Lung microvascular endothelial cell (primary cell): Measurements from ENCODE around the gene THAP5. TPM values are rescaled to one million over a fixed set of nuclear protein-coding genes. Genes with fewer than 3 reads are reported as not detected.
"Not testable (repeated sequence)": the region's sequence is repeated elsewhere in the genome, so short reads cannot be mapped to it uniquely, and the experiment has no call there.

Experiments used
- DNase-seq, 2 donors: peaks; one replicate each; pipeline versions ENCODE4 v3.0.0 to v3.0.0-alpha.2; 2010; ENCODE audit warnings: low read depth in 2 of 2
- total RNA-seq: library from RNA; depleted of rRNA; stranded (reverse); fragments of >200 nt; gene quantifications from 2 replicates; pipeline ENCODE4 v1.2.1, GENCODE V29; 2014

THAP5 gene
- total RNA-seq, 1 donor from 2014 or later, result 11.5 TPM

GRCh38 chr7:108585843-108586242 is 16.3 kb upstream of the THAP5 start:
- DNase-seq, result no peak

DNA sequence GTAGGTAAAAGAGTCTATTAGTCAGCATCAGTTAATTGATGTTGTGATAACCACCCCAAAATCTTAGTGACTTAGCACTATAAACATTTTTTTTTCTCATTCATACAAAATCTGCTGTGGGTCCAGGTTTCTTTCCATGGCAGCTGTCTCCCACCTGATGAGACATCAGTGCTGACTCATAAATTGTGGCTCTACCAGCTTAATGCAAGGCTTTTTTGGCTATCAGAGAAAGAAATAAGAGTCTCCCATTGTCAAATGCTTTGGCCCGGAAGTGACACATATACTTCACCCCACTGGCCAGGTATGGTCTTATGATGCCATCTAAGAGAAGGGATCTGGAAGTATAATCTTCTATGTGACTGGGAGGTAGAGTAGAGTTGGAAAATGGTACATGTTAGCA is 14.7 kb upstream of the THAP5 start:
- no peak for DNase-seq

GRCh38 chr7:108581655-108582491 is 12.4 kb upstream of the THAP5 start:
- DNase-seq, result no peak

DNA sequence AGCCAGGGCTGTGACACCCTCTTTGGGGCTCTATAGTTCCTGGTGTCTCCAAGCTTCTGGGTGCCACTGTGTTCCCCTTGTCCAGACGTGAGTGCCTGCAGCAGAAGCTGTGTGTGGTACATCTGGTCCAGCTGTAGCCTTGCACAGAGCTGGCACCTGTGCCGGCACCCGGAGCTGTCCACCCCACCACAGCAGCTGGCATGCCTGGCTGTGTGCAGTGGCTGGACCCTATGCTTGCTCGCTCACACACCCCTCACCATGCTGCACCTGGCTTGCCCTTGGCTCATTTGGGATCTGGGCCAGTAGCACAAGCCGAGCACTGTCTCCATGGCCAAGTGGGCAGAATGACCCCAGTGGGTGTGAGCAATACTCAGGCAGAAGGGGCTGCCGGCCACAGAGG is 10.8 kb upstream of the THAP5 start:
- no peak for DNase-seq

GRCh38 chr7:108578937-108579336 is 9.4 kb upstream of the THAP5 start:
- DNase-seq, result no peak

GRCh38 chr7:108576116-108576515 is 6.6 kb upstream of the THAP5 start:
- no peak for DNase-seq

DNA sequence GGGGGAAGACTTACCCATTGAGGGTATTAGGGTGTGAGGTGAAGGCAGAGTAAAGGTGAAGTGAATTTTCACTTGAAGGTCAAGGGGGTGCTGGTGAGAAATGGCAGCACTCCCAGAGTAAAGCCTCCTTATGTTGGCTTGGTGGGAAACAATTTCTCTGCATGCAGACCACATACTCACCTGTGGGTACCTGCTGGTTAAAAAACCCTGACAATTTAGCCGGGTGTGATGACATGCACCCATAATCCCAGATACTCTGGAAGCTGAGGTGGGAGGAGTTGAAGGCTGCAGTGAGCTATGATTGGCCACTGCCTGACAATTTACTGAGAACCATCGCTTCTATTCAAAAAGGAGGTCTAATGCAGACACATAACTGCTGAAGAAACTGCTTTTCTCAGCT is 5.7 kb upstream of the THAP5 start:
- no peak for DNase-seq

DNA sequence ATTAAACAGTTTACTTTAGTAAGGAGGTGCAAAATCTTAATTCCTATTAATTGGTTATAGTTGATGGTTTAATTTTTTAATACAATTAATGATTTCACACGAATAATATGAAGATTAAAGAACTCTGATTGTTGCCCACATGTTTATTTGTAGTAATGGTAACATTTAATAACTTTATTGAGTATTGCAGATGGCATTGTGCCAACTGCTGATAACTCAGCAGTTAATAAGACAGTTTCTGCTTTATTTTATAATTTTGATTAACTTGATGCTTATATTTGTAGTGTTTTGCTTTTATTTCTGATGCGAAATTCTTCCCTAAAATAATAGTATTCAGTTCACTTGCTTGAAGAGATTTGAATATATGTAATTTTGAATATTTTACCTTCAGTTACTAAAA is 3.0 kb upstream of the THAP5 start:
- DNase-seq, result no peak

DNA sequence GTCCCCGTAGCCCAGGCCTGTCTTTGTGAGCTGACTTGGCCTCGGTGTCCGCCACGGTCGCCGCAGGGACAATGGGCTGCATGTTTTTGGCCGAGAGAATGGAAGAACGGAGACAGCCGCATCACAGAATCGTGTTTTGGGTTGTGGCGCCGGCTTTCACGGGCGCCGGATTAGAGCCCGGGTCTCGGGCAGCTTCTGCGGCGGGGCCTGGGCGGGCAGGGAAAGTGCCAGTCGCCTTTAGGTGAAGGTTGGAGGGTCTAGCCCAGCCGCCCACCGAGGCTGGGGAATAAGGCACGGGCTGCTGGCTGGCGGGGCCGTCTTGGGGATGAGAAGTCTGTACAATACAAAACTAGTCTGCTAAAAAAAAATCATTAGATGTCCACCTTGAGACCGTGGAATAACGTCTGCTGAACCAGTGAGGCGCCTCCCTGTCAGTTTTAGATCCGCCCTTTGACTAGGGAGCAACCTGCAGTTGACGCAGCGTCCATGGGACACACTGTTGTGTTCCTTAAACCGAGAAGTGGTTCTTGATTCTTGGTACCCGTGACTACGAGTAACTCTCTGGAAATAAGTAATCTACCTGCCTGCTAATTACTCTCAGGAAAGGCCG is 745 bp upstream of the THAP5 start:
- peak; percentile 53 to 64 for DNase-seq

- peak in 1 of 2 donors; percentile 3 for DNase-seq
These were observed 615 bp downstream of the THAP5 start for GRCh38 chr7:108568801-108569380.

DNA sequence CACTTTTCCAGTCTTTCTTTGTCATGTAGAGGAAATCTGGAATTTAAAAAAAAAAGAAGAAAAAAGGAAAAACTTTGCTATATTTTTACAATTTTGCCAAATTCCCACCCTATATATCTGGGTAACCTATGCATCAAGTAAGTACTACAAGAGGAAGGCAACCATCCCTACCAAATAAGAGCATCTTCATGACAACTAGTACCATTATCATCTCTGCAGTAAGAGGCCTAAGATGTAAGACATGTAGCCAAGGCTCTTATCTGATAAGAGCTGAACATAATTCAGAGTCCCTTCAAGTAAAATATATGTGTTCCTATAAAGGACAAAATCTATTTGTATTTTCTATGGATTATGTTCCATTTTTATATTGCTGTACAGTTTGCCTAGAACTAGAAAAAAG is 3.5 kb downstream of the THAP5 start:
- DNase-seq, result no peak

DNA sequence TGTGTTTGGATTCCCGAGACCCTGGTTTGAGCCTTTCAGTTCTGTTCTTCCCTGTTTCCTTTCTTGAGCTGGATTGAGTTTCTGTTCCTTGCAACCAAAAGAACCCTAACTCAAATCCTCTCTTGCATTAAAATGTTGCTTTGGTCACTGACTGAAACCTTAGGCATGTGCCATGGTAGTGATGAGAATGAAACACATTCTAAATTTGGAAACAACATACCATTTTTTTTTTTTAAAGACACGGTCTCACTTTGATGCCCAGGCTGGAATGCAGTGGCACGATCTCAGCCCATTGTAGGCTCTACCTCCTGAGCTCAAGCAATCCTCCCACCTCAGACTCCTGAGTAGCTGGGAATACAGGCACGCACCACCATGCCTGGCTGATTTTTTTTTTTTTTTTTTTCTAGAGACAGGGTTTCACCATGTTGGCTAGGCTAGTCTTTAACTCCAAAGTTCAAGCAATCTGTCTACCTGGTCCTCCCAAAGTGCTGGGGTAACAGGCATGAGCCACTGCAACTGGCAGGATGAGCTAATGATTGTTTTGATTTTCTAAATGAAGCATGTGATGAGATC is 8.4 kb downstream of the THAP5 start:
- DNase-seq, result no peak

- no peak for DNase-seq
These were observed 10.3 kb downstream of the THAP5 start for GRCh38 chr7:108559253-108559652.

DNA sequence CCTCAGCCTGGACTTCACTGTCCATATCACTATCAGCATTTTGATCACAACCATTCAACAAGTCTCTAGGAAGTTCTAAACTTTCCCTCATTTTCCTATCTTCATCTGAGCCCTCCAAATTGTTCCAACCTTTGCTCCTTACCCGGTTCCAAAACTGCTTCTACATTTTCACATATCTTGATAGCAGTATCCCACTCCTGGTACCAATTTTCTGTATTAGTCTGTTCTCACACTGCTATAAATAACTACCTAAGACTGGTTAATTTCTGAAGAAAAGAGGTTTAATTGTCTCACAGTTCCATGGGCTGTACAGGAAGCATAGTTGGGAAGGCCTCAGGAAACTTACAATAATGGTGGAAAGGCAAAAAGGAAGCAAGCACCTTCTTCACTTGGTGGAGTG is 11.9 kb downstream of the THAP5 start:
- DNase-seq, result no peak

DNA sequence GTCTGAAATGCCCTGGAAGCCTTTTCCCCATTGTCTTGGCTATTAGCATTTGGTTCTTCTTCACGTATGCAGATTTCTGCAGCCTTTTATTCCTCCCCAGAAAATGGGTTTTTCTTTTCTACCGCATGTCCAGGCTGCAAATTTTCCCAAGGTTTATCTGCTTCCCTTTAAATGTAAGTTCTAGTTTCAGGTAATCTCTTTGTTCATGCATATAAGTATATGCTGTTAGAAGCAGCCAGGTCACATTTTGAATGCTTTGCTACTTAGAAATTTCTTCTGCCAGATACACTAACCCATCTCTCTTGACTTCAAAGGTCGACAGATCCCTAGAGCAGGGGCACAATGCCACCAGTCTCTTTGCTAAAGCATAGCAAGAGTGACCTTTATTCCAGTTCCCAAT is 12.3 kb downstream of the THAP5 start:
- no peak for DNase-seq

- DNase-seq, result not testable (repeated sequence)
These were observed 12.8 kb downstream of the THAP5 start for GRCh38 chr7:108556665-108557064.

DNA sequence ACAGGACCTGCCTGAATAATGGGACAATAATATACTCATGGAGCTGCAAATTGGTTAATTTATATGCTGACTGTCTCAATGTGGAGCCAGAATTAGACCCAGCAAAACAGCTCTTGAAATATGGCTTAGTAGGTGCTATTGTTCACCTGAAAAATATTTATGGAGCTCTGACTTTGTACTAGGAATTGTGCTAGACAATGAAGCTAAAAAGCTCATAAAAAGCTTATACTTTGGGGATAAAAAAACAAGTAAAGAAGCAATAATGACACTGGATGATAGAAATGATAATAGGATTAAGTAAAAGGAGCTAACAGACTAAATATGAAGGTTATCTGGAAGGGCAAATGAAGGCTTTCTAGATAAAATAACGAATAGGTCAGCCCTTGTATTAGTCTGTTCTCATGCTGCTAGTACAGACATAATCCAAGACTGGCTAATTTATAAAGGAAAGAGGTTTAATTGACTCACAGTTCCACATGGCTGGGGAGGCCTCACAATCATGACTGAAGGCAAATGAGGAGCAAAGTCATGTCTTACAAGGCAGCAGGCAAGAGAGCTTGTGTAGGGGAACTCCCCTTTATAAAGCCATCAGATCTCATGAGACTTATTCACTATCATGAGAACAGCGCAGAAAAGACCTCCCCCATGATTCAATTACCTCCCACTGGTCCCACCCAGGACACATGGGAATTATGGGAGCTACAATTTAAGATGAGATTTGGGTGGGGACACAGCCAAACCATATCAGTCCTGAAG is 21.2 kb downstream of the THAP5 start:
- not testable (repeated sequence) for DNase-seq

- DNase-seq, result no peak
These were observed 28.0 kb downstream of the THAP5 start for GRCh38 chr7:108541478-108541877.

DNA sequence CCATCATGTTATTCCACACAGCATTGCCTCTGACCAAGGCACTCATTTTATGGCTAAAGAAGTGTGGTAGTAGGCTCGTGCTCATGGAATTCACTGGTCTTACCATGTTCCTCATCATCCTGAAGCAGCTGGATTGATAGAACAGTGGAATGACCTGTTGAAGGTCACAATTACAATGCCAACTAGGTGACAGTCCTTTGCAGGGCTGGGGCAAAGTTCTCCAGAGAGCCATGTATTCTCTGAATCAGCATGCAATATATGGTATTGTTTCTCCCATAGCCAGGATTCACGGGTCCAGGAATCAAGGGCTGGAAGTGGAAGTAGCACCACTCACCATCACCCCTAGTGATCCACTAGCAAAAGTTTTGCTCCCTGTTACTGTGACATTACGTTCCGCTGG is 30.8 kb downstream of the THAP5 start:
- not testable (repeated sequence) for DNase-seq

DNA sequence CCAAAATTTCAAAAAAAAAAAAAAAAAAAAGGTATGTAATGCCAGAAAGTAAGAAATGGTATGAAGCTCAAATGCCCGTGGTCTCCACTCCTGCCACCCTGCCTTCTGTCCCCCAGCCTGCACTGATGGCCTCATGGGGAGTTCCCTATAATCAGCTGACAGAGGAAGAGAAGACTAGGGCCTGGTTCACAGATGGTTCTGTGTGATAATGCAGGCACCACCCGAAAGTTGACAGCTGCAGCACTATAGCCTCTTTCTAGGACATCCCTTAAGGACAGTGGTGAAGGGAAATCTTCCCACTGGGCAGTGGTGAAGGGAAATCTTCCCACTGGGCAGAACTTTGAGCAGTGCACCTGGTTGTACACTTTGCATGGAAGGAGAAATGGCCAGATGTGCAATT is 31.3 kb downstream of the THAP5 start:
- DNase-seq, result not testable (repeated sequence)

GRCh38 chr7:108537229-108537628 is 32.3 kb downstream of the THAP5 start:
- DNase-seq, result no peak

DNA sequence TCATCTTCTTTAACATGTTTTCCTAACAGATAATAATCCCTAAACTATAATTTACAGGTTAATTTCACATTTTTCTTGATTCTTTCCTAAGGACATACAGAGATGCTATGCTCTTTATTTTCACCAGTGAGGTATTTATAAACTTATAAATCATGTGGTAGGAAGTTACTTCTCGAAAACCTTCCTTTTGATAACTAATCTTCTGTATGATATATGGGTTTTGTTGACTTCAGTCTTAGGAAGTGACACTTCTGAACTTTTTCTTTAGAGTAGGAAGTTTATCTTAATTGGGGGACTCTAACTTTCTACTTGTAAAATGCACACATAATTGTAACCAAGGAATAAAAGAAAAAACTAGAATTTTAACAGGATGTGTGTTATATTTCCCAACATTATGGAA is 33.8 kb downstream of the THAP5 start:
- DNase-seq, result no peak
